IPS DF 4.7 (cell line): ENCODE measurements around the gene SLC25A36.
"Not testable (repeated sequence)": the region's sequence is repeated elsewhere in the genome, so short reads cannot be mapped to it uniquely, and the experiment has no call there.

ENCODE experiments used
- DNase-seq: peaks from one replicate; pipeline ENCODE4 v3.0.0-alpha.2; 2013; ENCODE audit warnings: low spot score; ENCODE audit errors: extremely low read depth

The SLC25A36 gene

DNA sequence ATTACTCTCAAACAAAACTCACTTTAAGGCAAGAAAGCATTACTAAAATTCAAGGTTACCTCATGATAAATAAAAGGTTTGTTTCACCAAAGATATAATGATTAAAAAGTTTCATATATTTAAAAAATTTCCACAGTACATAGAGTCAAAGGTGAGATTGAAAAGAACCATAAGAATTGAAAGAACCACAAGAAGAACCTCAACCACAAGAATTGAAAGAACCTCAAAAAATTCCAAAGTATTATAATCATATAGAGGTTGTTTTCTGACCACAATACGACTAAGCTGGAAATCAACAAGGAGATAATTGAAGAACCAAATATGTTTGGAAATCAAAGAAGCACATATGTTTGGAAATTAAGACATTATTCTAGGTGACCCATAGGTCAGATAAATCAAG lies 52.7 kb downstream of the SLC25A36 start:
- no peak for DNase-seq

DNA sequence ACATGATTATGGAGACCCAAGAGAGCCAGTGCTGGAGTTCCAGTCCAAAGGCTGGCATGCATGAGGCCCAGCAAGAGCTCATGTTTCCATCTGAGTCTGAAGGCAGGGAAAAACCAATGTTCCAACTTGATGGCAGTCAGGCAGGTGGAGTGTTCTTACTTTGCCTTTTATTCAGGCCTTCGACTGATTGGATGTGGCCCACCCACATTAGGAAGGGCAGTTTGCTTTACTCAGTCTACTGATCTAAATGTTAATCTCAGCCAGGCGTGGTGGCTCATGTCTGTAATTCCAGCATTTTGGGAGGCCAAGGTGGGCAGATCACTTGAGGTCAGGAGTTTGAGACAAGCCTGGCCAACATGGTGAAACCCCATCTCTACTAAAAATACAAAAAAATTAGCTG lies 53.2 kb downstream of the SLC25A36 start:
- not testable (repeated sequence) for DNase-seq

DNA sequence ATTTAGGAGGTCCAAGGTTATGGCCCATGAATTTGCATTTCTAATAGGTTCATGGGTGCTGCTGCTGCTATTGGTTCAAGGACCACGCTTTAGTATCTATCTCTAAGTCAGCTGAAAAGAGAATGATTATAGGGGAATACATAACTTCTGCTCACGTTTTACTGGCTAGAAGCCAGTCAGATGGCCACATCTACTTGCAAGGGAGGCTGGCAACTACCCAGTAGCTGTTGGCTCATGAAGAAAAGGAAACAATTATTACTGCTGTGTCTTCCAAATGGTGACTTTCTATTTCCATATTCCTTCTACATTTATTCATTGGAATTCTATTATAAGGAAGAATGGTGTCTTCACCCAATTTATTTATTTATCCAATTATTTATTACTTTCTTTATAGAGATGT lies 54.2 kb downstream of the SLC25A36 start:
- no peak for DNase-seq

DNA sequence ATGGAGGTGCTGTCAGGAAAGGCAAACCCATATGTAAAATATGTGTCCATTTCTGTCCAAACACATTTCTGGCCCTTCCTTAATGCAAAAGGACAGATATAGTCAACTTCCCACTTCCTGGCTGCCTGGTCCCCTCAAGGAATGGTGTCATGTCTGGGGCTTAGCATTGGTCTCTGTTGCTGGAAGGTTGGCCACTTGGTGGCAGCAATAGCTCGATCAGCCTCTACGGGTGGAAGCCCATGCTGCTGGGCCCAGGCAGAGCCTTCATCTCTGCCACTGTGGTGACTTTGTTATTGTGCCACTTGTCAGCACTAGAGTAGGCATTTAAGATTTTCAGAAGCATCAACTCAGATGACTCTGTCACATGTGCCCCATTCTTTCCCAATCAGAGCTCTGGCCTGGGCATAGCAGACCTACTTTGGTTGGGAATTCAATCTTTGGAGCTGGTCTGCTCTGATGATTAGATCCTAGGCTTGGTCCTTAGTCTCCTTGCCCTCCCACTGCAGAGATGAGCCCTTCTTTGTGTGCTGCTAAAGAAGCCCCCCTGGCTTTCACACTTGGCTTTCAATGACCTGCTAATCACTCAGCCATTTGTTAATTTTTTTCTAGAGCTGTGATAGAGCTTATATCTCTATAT lies 58.5 kb downstream of the SLC25A36 start:
- DNase-seq: peak; percentile 56

DNA sequence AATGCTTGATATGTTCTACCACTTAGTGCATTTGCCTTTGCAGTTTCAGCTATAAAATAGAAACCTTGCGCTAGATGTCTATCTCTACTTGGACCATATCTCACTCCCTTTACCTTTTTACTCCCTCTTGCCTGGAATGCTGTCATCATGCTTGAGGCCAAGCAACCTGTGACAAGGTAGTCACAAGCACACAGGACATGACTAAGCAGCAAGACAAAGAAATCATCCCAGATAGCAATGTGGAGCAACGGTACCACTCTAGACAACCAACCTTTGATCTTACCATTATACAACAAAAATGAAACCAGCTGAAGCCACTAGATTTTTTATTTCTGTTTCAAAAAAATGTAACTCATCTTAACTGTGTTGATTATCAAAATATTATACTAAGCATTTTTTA lies 59.0 kb downstream of the SLC25A36 start:
- no peak for DNase-seq

DNA sequence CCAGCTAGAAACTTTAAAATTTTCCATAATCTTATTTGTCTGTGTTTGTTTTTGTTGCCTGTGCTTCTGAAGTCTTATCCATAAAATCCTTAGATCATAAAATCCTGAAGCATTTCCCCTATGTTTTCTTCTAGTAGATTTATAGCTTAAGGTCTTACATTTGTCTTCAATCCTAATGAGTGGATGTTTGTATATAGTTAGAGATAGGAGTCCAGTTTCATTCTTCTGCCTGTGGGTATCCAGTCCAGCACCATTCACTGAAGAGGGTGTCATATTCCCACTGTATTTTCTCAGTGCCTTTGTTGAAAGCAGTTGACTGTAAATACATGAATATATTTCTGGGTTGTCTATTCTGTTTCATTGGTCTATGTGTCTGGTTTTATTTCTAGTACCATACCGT lies 64.7 kb downstream of the SLC25A36 start:
- no peak for DNase-seq

DNA sequence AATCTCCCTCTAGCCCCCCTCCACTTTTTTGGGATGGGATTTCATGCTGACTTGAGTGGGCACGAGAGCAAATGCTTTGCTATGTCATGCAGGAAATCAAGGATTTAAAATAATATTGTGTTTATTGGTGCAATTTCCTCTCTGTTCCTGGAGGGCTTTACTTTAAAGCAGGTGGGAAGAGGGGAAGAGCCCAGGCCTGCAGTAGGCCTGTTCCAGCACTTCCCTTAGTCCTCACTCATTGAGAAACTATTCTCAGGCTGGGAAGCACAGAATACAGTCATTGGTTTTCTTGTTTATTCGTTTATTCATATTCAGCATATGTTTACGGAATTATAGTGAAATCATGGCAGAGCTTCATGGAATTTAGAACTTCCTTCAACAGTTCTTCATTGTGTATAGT lies 67.9 kb downstream of the SLC25A36 start:
- DNase-seq: no peak

DNA sequence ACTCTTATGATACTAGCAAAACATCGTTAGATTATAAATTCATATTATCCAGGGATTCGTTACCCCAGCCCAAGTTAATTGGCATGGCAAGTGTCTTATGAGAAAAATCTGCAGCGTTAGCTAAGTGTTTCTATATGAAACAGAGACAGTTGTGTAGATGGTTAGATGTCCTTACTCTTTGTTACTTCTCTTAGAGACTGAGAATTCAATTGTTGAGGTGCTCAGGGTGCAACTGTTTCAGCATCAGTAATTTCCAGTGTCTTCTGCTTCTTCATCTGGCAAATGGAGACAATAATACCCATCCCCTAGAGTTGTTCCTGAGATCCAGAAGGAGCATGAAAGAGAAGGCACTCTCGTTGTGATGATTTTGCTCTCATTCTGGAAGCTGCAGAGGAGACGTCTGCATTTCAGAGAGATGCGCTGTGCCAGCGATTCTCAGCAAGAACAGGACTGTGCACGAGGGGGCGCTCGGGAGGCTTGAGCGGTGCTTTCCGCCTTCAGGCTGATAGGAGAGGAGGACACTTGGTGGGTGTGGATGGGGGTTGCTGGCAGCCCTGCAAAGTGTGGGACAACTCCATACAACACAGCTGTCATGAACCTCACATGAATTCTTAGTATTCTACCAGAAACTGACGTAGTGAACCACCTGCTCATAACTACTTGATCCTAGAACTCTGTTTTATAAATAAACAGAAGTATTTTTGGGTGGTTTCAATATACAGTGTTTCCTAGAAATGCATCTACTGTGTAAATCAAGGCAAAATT lies 69.8 kb downstream of the SLC25A36 start:
- DNase-seq: peak; percentile 76

DNA sequence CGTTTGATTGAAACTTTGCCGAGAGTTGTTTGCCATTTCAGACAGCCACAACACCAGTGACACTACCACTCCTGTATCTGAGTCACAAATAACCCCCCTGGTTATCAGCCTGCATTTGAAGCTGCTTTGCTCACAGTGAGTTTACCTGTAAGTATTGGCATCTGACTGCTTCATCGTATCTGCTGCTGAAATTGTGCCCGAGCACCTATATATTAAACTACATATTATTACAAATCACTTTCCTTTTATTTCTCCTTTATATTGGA lies 70.3 kb downstream of the SLC25A36 start:
- no peak for DNase-seq

DNA sequence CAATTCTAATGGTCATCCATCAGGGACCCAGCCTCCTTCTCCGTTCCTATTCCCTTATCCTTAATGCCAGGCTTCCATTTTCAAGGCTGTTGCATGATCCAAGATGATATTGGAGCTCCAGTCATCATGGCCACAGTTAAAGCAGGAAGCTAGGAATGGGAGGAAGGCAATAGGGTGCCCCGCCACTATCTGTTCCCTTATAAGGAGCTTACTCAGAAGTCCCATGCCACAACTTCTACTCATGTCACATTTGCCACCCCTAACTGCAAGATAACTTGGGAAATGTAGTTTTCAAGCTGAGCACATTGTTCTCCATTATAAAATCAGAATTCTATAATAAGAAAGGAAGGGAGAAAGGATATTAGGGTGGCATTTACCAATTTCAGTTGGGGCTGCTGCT lies 70.9 kb downstream of the SLC25A36 start:
- DNase-seq: no peak

DNA sequence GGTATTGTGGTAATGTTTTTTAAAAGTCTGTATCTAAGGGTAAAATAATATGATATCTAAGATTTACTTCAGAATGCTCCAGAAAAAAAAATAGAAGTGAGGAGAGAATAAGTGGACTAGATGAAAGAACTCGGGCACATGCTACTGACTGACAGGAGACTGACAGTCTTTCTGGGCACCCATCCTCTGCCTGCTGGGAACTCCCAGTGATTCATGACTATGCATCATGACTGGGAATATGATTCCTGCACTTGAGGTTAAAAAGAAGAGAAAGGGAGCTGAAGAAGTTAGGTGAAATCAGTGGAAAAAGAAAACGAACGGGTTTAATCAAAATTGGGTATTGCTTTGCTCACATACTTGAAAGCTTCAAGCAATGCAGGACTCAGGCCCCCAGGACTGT lies 73.8 kb downstream of the SLC25A36 start:
- DNase-seq: no peak

DNA sequence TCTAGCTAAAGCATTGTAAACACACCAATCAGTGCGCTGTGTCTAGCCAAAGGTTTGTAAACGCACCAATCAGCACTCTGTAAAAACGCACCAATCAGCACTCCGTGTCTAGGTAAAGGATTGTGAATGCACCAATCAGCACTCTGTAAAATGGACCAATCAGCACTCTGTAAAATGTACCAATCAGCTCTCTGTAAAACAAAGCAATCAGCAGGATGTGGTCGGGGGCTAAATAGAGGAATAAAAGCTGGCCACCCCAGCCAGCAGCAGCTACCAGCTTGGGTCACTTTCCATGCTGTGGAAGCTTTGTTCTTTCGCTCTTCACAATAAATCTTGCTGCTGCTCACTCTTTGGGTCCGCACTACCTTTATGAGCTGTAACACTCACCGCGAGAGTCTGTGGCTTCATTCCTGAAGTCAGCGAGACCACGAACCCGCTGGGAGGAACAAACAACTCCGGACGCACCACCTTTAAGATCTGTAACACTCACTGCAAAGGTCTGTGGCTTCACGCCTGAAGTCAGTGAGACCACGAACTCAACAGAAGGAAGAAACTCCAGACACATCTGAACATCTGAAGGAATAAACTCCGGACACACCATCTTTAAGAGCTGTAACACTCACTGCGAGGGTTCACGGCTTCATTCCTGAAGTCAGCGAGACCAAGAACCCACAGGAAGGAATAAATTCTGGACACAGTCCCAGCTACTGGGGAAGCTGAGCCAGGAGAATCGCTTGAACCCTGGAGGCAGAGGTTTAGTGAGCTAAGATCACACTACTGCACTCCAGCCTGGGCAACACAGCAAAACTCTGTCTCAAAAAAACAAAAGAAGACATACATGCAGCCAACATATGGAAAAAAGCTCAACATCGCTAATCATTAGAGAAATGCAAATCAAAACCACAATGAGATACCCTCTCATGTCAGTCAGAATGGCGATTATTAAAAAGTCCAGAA lies 76.0 kb downstream of the SLC25A36 start:
- not testable (repeated sequence) for DNase-seq

DNA sequence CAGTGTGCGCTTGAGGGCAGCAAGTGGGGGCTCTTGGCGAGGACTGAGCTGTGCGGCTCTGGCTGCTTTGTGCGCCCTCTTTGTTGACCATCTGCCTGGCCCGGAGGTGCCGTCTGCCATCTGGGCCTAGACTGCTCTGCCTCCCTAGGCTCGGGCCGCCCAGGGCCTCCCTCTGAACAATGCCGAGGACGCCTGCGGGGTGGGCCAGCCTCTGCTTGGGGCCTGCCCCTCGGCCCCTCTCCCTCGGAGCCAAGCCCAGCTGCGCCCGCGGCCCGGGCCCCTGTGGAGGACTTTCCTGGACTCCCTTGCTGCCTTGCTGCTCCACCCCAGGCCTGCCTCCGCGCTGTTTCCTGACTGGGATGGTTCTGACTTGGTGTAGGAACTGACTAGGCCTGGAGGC lies 77.6 kb downstream of the SLC25A36 start:
- no peak for DNase-seq

DNA sequence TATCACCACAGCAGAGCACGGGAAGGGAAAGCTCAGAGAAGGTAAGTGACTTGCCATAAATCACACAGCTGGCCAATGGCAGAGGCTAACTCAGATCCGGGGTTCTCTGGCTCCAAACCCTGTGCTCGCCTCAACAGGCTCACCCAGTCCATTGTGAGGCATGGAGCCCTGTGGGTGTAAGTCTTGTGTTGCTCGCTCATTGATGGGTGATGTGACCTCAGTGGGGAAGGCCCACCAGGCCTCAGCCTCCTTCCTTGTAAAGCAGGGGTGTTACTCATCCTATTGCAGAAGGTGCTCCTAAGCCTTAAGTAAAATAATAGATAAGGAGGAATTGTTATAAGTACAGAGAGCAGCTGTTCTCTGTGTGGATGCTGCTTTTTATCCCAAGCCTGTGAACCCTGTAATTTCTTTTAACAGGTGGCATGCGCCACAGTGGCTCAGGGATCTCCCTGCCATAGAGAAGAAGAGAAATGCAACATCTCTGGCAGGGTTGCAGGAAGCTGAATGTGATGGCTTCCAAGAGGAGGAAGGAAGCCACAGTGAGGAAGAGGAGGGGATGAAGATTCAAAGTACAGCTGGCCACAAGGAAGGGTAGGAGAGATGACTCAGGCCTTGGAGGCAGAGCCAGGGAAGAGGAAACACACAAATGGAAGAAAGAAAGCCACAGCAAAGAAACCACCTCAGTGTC lies 78.7 kb downstream of the SLC25A36 start:
- DNase-seq: no peak

DNA sequence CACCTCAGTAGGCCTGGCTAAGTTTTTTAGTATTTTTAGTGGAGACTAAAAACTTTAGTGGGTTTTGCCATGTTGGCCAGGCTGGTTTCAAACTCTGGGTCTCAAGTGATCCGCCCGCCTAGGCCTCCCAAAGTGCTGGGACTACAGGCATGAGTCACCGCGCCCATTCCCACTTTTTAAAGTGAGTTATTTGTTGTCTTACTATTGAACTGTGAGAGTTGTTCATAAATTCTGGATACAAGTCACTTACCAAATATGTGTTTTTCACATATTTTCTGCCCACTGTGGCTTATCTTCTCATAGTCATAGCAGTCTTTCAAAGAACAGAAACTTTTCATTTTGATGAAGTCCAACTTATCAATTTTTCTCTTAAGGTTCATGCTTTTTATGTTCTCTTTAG lies 79.6 kb downstream of the SLC25A36 start:
- no peak for DNase-seq
